Measurements from ENCODE around the gene VKORC1.

Gene VKORC1

GRCh38 chr16:31114468-31114867, 19.9 kb upstream of the VKORC1 start:
- TF ChIP-seq, protein P1, sequence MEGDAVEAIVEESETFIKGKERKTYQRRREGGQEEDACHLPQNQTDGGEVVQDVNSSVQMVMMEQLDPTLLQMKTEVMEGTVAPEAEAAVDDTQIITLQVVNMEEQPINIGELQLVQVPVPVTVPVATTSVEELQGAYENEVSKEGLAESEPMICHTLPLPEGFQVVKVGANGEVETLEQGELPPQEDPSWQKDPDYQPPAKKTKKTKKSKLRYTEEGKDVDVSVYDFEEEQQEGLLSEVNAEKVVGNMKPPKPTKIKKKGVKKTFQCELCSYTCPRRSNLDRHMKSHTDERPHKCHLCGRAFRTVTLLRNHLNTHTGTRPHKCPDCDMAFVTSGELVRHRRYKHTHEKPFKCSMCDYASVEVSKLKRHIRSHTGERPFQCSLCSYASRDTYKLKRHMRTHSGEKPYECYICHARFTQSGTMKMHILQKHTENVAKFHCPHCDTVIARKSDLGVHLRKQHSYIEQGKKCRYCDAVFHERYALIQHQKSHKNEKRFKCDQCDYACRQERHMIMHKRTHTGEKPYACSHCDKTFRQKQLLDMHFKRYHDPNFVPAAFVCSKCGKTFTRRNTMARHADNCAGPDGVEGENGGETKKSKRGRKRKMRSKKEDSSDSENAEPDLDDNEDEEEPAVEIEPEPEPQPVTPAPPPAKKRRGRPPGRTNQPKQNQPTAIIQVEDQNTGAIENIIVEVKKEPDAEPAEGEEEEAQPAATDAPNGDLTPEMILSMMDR (IDR thresholded peaks at IDR 0.05; ENCODE audit: low read depth, low read length): no peak
- DNase-seq (ENCODE audit: extremely low read depth, low read depth): no peak

DNA sequence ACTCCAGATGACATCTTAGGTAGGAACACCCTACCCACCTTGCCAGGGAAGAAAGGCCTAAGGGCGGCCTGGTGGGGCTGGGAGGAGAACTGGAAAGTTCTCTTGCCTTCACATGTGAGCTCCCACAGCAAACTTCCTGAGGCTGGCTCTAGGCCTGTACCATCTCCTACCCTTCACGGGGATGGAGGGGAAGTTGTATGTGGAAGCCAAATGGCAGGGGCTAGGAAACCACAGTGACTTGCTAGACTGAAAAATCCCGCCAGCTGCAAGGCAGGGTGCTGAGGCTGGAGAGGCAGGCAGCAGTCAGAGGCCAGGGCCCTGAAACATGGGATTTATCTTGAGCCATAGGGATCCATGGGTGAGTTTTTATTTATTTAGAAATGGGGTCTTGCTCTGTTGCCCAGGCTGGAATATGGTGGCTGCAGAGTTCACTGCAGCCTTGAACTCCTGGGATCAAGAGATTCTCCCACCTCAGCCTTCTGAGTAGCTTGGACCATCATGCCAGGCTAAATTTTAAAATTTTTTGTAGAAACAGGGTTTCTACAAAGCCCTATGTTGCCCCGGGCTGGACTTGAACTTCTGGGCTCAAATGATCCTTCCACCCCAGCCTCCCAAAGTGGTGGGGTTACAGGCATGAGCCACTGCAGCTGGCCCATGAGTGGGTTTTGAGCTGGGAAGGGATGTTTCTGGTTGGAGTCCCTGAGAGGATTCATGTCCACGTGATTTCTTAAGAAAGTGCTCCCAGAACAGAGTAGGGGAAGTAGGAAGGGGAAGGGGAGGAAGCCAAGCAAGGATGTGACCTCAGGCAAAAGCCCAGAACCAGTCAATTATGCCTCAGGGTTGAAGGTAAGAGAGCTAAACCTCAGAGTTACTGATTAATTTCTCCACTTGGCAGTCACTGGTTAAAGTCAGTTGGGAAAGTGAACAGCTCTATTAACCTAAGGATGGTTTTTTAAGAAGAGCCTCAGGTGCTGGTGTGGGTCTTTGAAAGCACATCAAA, 18.8 kb upstream of the VKORC1 start:
- TF ChIP-seq, protein P1 (IDR thresholded peaks at IDR 0.05; ENCODE audit: low read depth, low read length): no peak
- no peak for DNase-seq (ENCODE audit: extremely low read depth, low read depth)

GRCh38 chr16:31112711-31113110, 18.1 kb upstream of the VKORC1 start:
- TF ChIP-seq, protein P1 (IDR thresholded peaks at IDR 0.05; ENCODE audit: low read depth, low read length): no peak
- DNase-seq (ENCODE audit: extremely low read depth, low read depth): no peak

DNA sequence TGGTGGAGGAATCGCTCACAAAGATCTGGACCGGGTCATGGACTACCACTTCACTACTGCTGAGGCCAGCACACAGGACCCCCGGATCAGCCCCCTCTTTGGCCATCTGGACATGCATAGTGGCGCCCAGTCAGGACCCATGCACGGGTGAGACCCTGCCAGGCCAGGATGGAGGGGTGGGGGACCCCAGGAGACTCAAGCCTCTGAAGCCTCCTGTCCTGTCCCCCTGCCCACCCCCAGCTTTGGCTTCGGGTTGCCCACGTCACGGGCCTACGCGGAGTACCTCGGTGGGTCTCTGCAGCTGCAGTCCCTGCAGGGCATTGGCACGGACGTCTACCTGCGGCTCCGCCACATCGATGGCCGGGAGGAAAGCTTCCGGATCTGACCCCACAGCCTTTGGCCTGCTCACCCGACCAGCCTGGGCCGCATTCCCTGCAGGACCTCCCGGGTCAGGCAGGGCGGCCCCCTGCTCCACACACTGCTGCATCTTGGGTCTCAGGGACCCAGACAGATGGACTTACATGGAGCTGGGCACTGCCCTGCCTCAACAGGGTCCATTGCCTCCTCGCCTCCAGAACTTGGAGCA, 17.4 kb upstream of the VKORC1 start:
- DNase-seq (ENCODE audit: extremely low read depth, low read depth): no peak
- TF ChIP-seq, protein P1 (IDR thresholded peaks at IDR 0.05; ENCODE audit: low read depth, low read length): no peak

GRCh38 chr16:31110106-31111034, 15.8 kb upstream of the VKORC1 start:
- DNase-seq (ENCODE audit: extremely low read depth, low read depth): no peak
- TF ChIP-seq, protein P1 (IDR thresholded peaks at IDR 0.05; ENCODE audit: low read depth, low read length): no peak

GRCh38 chr16:31109622-31110021, 15.0 kb upstream of the VKORC1 start:
- TF ChIP-seq, protein P1 (IDR thresholded peaks at IDR 0.05; ENCODE audit: low read depth, low read length): no peak
- no peak for DNase-seq (ENCODE audit: extremely low read depth, low read depth)
